AML-193 (cell line): ENCODE measurements around the gene CDX4.
"Not testable (repeated sequence)": the region's sequence is repeated elsewhere in the genome, so short reads cannot be mapped to it uniquely, and the experiment has no call there.

Source experiments
- DNase-seq, 2 experiments: peaks; one replicate each; lab custom pipeline; 2025; lab: John Stamatoyannopoulos, UW

CDX4 gene

GRCh38 chrX:73446831-73447230 lies at the start of gene CDX4:
Gene CDX4, plus strand, starts transcription at chrX:73447053. Its CDS starts 201 bp downstream, at chrX:73447254.
- no peak for DNase-seq

- DNase-seq: no peak
Measured at GRCh38 chrX:73398185-73398914, 48.5 kb upstream of the CDX4 start.

GRCh38 chrX:73400136-73400748 lies 46.6 kb upstream of the CDX4 start:
- no peak for DNase-seq

- DNase-seq: no peak
Measured at GRCh38 chrX:73401591-73402266, 45.1 kb upstream of the CDX4 start.

GRCh38 chrX:73412930-73413329 lies 33.9 kb upstream of the CDX4 start:
- DNase-seq: no peak

GRCh38 chrX:73447311-73447794 lies 500 bp downstream of the CDX4 start:
- DNase-seq: no peak

GRCh38 chrX:73448379-73448778 lies 1.5 kb downstream of the CDX4 start:
- DNase-seq: no peak

- no peak for DNase-seq
Measured at GRCh38 chrX:73455171-73455570, 8.3 kb downstream of the CDX4 start.

GRCh38 chrX:73457306-73457705 lies 10.5 kb downstream of the CDX4 start:
- no peak for DNase-seq

GRCh38 chrX:73468376-73468775 lies 21.5 kb downstream of the CDX4 start:
- DNase-seq: no peak

- DNase-seq: no peak
Measured at GRCh38 chrX:73478961-73479360, 32.1 kb downstream of the CDX4 start.

GRCh38 chrX:73481521-73481920 lies 34.7 kb downstream of the CDX4 start:
- no peak for DNase-seq

GRCh38 chrX:73490661-73491060 lies 43.8 kb downstream of the CDX4 start:
- DNase-seq: no peak

- DNase-seq: not testable (repeated sequence)
Measured at GRCh38 chrX:73492178-73492577, 45.3 kb downstream of the CDX4 start.
